HEK293 (cell line): ENCODE measurements around the gene GRID2.

Experiments
- CTCF ChIP-seq: fragments of 450-650 bp; formaldehyde crosslinking; IDR thresholded peaks from 2 replicates; pipeline ENCODE4 v1.5.1; 2016; ENCODE audit warnings: missing biosample characterization, missing genetic modification characterization
- ZBTB49 ChIP-seq: fragments of 450-650 bp; formaldehyde crosslinking; IDR thresholded peaks from 2 replicates; pipeline ENCODE4 v1.5.1; 2016; ENCODE audit warnings: missing biosample characterization, missing genetic modification characterization, low read depth
- ZNF114 ChIP-seq: fragments of 450-650 bp; formaldehyde crosslinking; IDR thresholded peaks from 2 replicates; pipeline ENCODE4 v1.5.0; 2017; ENCODE audit warnings: missing biosample characterization, missing genetic modification characterization

GRCh38 chr4:93813092-93813491, 1509.3 kb downstream of the GRID2 start:
- TF ChIP-seq ZNF114 (tag by site-specific recombination) (no peak), CTCF (tag by site-specific recombination) (no peak), ZBTB49 (tag by site-specific recombination) (no peak)
